Tibial artery (tissue), 4 donors: ENCODE data around the gene ABCA2.

Source experiments
- DNase-seq, 2 donors: peaks; one replicate each; pipeline ENCODE4 v3.0.0-alpha.2; 2019
- H3K27ac ChIP-seq, 2 donors: fragments of 200-600 bp; sonication (generic) in 1 of 2; 1 replicate in 1 of 2; 2 replicates in 1 of 2; pipeline ENCODE4 v1.5.1; 2018 to 2019; ENCODE audit warnings: mild to moderate bottlenecking in 1 of 2
- H3K27me3 ChIP-seq, 2 donors: fragments of 200-600 bp; sonication (generic) in 1 of 2; one replicate each; pipeline versions ENCODE4 v1.5.1 to v1.6.0; 2016 to 2019
- H3K36me3 ChIP-seq, 3 donors: fragments of 200-600 bp; sonication (generic) in 2 of 3; one replicate each; pipeline ENCODE4 v1.5.1; 2016 to 2019; ENCODE audit warnings: mild to moderate bottlenecking in 2 of 3
- H3K4me1 ChIP-seq, 4 donors: fragments of 200-600 bp; sonication (generic) in 2 of 4; 1 replicate in 3 of 4; 2 replicates in 1 of 4; pipeline ENCODE4 v1.5.1; 2016 to 2019
- H3K4me3 ChIP-seq, 2 donors: fragments of 200-600 bp; sonication (generic) in 1 of 2; 1 replicate in 1 of 2; 2 replicates in 1 of 2; pipeline ENCODE4 v1.5.1; 2018 to 2019; ENCODE audit warnings: mild to moderate bottlenecking in 2 of 2
- H3K9me3 ChIP-seq, 3 donors: fragments of 200-600 bp; sonication (generic) in 1 of 3; one replicate each; pipeline ENCODE4 v1.5.1; 2016 to 2019
- CTCF ChIP-seq, 2 experiments: fragments of 200-600 bp in 1 of 2; fragments of 450-650 bp in 1 of 2; IDR thresholded peaks; one replicate each; pipeline ENCODE4 v1.5.1; 2017 to 2019; ENCODE audit warnings: antibody characterized with exemption in 2 of 2, mild to moderate bottlenecking in 1 of 2, moderate library complexity in 1 of 2
- intact Hi-C: fragments of 100-400 bp; cut with DNase I; formaldehyde crosslinking; loops from one replicate; pipeline ENCODE4 v1.15.0; 2023; ENCODE audit warnings: low total_unique reads

Gene ABCA2

GRCh38 chr9:137031904-137032640 lies 4.0 kb upstream of the ABCA2 start, which contains the start of gene FUT7:
Gene FUT7 (minus strand): TSS chr9:137032088. CDS start chr9:137031991, 97 bp downstream.
- Histone ChIP-seq H3K4me1 (peaks cover 0 to 35% (median 27%) of the 10 kb centered on the region in 4 donors), H3K4me3 (no peak within 1 kb of the TSS), H3K27me3 (peaks cover 0 to 18% of the 10 kb centered on the region in 2 donors), H3K9me3 (no peaks in the 10 kb centered on the region), H3K36me3 (peaks cover 0 to under 1% (median 0%) of the 10 kb centered on the region in 3 donors), H3K27ac (no peak within 1 kb of the TSS)
- no peak for TF ChIP-seq CTCF (IDR thresholded peaks at IDR 0.05)
- intact Hi-C loops: no loop called here
- DNase-seq: no peak

DNA sequence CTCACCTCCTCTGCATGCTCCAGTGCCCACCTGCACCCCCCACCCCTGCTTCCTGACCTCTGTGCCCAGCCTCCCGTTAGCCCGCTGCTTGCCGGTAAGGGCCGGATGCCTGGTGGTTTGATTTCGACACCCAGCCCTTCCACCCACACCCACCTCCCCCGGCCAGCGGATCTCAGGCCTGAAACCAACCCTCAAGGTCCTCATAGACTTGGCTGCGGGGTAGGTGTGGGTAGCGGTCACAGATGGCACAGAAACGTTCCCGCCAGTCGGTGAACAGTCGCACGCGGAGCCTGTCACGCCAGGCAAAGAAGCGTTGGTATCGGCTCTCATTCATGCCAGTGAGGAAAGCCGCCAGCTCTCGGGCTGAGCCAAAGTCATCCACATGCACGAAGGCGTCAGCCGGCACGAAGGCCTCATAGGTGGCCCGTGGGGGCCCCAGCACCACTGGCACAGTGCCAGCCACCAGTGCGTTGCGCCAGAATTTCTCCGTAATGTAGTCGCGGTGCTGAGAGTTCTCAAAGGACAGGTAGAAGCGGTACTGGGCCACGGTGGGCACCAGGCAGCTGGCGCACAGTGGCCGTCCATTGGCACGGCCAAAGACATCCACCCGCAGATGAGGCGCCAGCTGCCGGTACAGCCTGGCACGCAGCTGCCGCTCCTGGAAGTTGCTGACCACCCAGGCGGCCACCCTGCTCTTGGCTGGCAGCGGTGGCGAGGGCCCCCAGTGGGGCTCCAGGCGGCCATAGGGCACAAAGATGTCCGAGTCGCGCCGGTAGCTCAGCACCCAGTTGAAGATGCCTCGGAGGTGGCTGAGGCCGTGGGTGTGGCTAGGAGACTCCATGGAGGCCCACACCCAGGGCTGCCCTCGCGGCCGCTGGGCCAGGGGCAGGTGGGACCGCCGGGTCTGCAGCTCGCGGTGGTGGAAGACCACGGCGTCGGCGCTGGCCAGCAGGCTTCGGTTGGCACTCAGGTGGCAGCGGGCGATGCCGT lies 2.8 kb upstream of the ABCA2 start:
- intact Hi-C loops: no loop called here
- no peak for TF ChIP-seq CTCF (IDR thresholded peaks at IDR 0.05)
- H3K4me1 ChIP-seq: peaks cover 0 to 48% (median 34%) of the 10 kb centered on the region in 4 donors

DNA sequence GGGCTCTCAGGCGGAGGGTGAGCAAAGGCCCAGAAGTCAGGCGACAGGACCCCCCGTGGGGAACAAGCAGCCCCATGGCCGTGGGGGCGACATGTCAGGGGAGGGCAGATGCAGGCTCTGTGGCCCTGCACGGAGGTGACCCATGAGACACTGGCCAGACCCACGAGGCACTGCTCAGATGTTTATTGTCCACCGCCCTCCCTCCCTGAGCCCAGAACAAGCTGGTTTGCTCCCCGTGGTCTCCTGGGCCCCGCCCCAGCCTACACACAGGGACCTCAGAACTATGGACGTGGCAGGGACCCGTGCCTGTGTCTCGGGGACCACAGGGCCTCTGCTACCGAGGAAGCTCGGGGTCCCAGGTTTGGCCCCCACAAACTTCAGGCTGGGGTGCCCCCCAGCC lies 2.0 kb upstream of the ABCA2 start:
- no peak for TF ChIP-seq CTCF (IDR thresholded peaks at IDR 0.05)
- no peak for DNase-seq
- Histone ChIP-seq H3K36me3 (no peaks in the 10 kb centered on the region), H3K4me3 (no peak overlapping the region), H3K9me3 (no peaks in the 10 kb centered on the region), H3K4me1 (peaks cover 0 to 45% (median 31%) of the 10 kb centered on the region in 4 donors), H3K27ac (no peak overlapping the region), H3K27me3 (peaks cover 0 to 8% of the 10 kb centered on the region in 2 donors)
- intact Hi-C loops: no loop called here

More for the DNA sequence above, 2.8 kb upstream of the ABCA2 start:
- H3K36me3 ChIP-seq: no peaks in the 10 kb centered on the region
- H3K27ac ChIP-seq: no peak overlapping the region
- peaks cover 0 to 13% of the 10 kb centered on the region in 2 donors for H3K27me3 ChIP-seq
- no peak overlapping the region for H3K4me3 ChIP-seq
- no peaks in the 10 kb centered on the region for H3K9me3 ChIP-seq
- DNase-seq: no peak

GRCh38 chr9:137029058-137029936 lies 1.3 kb upstream of the ABCA2 start:
- TF ChIP-seq CTCF (IDR thresholded peaks at IDR 0.05): peak; percentile 75 to 85
- peaks cover 0 to under 1% of the 10 kb centered on the region in 2 donors for H3K27me3 ChIP-seq
- no peak overlapping the region for H3K27ac ChIP-seq
- intact Hi-C loops: loop anchor here (5.0 kb wide), 2 partner anchors 77 to 187 kb away; partner anchors contain the start of genes AJM1 and LCN12
- H3K4me3 ChIP-seq: peak overlapping the region; percentile 57 to 60
- H3K9me3 ChIP-seq: no peaks in the 10 kb centered on the region
- peaks cover 0 to 38% (median 28%) of the 10 kb centered on the region in 4 donors for H3K4me1 ChIP-seq
- DNase-seq: peak; percentile 68 to 82
- H3K36me3 ChIP-seq: no peaks in the 10 kb centered on the region
